H1 (cell line): Measurements from ENCODE around the gene ZNF654. TPM values are rescaled to one million over a fixed set of nuclear protein-coding genes. Genes with fewer than 3 reads are reported as not detected.

Experiments used
- CTCF ChIA-PET: fragments of 300-600 bp; sonication (Branson Sonifier 250); formaldehyde crosslinking; loops from one replicate; lab custom pipeline; 2021; ENCODE audit not compliant: partially characterized antibody; lab: Charles Lee
- POLR2A ChIA-PET: fragments of 300-600 bp; sonication (Branson Sonifier 250); formaldehyde crosslinking; loops from one replicate; lab custom pipeline; 2021; ENCODE audit warnings: inconsistent platforms; ENCODE audit not compliant: partially characterized antibody; lab: Charles Lee
- DNase-seq, 2 experiments: peaks; one replicate each; pipeline versions ENCODE4 v3.0.0 to v3.0.0-alpha.2; 2010 to 2022; ENCODE audit warnings: low spot score in 2 of 2, low read depth in 1 of 2, mixed read lengths in 1 of 2
- FAIRE-seq: peaks from 2 replicates; lab custom pipeline; 2011; peaks lifted over from hg19 to GRCh38; lab: Jason Lieb, UNC
- H2AFZ ChIP-seq: 2 replicates; pipeline ENCODE4 v1.8.1; 2012; ENCODE audit warnings: low read length, inconsistent platforms
- H2AK5ac ChIP-seq: 2 replicates; pipeline ENCODE4 v1.6.1; 2013; ENCODE audit warnings: low read depth, low read length
- H2BK120ac ChIP-seq: replicated peaks from 2 replicates; pipeline ENCODE3; 2013; ENCODE audit warnings: low read depth, low read length, inconsistent platforms
- H2BK12ac ChIP-seq: 2 replicates; pipeline ENCODE4 v1.6.1; 2013; ENCODE audit warnings: low read depth, low read length
- H2BK15ac ChIP-seq: 2 replicates; pipeline ENCODE4 v1.6.1; 2013; ENCODE audit warnings: low read length
- H2BK20ac ChIP-seq: 2 replicates; pipeline ENCODE4 v1.6.1; 2013; ENCODE audit warnings: low read length
- H2BK5ac ChIP-seq: 2 replicates; pipeline ENCODE4 v1.6.1; 2013; ENCODE audit warnings: low read depth, low read length
- H3K14ac ChIP-seq: 2 replicates; pipeline ENCODE4 v1.6.1; 2013; ENCODE audit warnings: inconsistent platforms; ENCODE audit not compliant: insufficient read length
- H3K18ac ChIP-seq: 2 replicates; pipeline ENCODE4 v1.6.1; 2013; ENCODE audit warnings: low read length; ENCODE audit errors: extremely low read depth
- H3K23ac ChIP-seq: 2 replicates; pipeline ENCODE4 v1.6.1; 2013; ENCODE audit warnings: inconsistent platforms; ENCODE audit not compliant: insufficient read length
- H3K23me2 ChIP-seq: 2 replicates; pipeline ENCODE4 v1.6.1; 2013; ENCODE audit warnings: low read depth, low read length
- H3K27ac ChIP-seq: 2 replicates; pipeline ENCODE4 v1.6.1; 2011; ENCODE audit warnings: low read depth, low read length, inconsistent platforms
- H3K27me3 ChIP-seq, 4 experiments: replicated peaks in 1 of 4; 1 replicate in 1 of 4; 2 replicates in 3 of 4; pipeline versions ENCODE4 v1.6.1 to v1.8.1; 2011 to 2013; ENCODE audit warnings: low read length in 3 of 4, mild to moderate bottlenecking in 3 of 4, inconsistent platforms in 2 of 4, mixed read lengths in 2 of 4, moderate library complexity in 1 of 4; ENCODE audit not compliant: control insufficient read depth in 3 of 4, insufficient read depth in 3 of 4; ENCODE audit errors: extremely low read depth in 1 of 4
- H3K36me3 ChIP-seq, 4 experiments: 2 replicates each; pipeline versions ENCODE4 v1.6.1 to v1.8.1; 2011 to 2013; ENCODE audit warnings: mild to moderate bottlenecking in 4 of 4, low read length in 3 of 4, moderate library complexity in 2 of 4, control low read depth in 1 of 4, inconsistent platforms in 1 of 4; ENCODE audit not compliant: insufficient read depth in 4 of 4, control insufficient read depth in 2 of 4
- H3K4ac ChIP-seq: replicated peaks from 2 replicates; pipeline ENCODE3; 2013; ENCODE audit warnings: low read length, low read depth, mixed read lengths, inconsistent platforms; ENCODE audit not compliant: insufficient read length
- H3K4me1 ChIP-seq, 4 experiments: replicated peaks in 1 of 4; 1 replicate in 1 of 4; 2 replicates in 3 of 4; pipeline versions ENCODE4 v1.6.1 to v1.8.1; 2011 to 2013; ENCODE audit warnings: low read length in 3 of 4, inconsistent platforms in 2 of 4, mixed read lengths in 1 of 4; ENCODE audit not compliant: insufficient read depth in 4 of 4, control insufficient read depth in 3 of 4
- H3K4me2 ChIP-seq, 2 experiments: 2 replicates each; pipeline versions ENCODE4 v1.6.1 to v1.8.1; 2011 to 2013; ENCODE audit warnings: low read depth in 2 of 2, low read length in 2 of 2, control low read depth in 1 of 2, inconsistent platforms in 1 of 2, mild to moderate bottlenecking in 1 of 2; ENCODE audit not compliant: insufficient read depth in 1 of 2
- H3K4me3 ChIP-seq, 4 experiments: fragments of 200-600, 300-600 bp in 1 of 4; sonication (generic), shearing (Covaris generic), sonication (Bioruptor Twin) in 1 of 4; 2 replicates each; pipeline versions ENCODE4 v1.5.1 to v1.8.1; 2011 to 2016; ENCODE audit warnings: low read length in 4 of 4, low read depth in 3 of 4, control low read depth in 2 of 4, inconsistent platforms in 2 of 4, mild to moderate bottlenecking in 2 of 4, mixed read lengths in 1 of 4, moderate library complexity in 1 of 4; ENCODE audit not compliant: insufficient read depth in 2 of 4; ENCODE audit errors: extremely low read depth in 1 of 4
- H3K56ac ChIP-seq: replicated peaks from 2 replicates; pipeline ENCODE3; 2013; ENCODE audit warnings: low read depth, mild to moderate bottlenecking, mixed read lengths, low read length, inconsistent platforms; ENCODE audit not compliant: insufficient read length
- H3K79me1 ChIP-seq: 2 replicates; pipeline ENCODE4 v1.6.1; 2013; ENCODE audit warnings: low read depth, low read length, control low read depth
- H3K79me2 ChIP-seq, 2 experiments: 2 replicates each; pipeline versions ENCODE4 v1.6.1 to v1.8.1; 2012 to 2013; ENCODE audit warnings: low read length in 2 of 2, mild to moderate bottlenecking in 2 of 2, inconsistent platforms in 1 of 2; ENCODE audit not compliant: insufficient read depth in 2 of 2, control insufficient read depth in 1 of 2
- H3K9ac ChIP-seq, 4 experiments: replicated peaks in 1 of 4; 1 replicate in 1 of 4; 2 replicates in 3 of 4; pipeline versions ENCODE4 v1.6.1 to v1.8.1; 2011 to 2013; ENCODE audit warnings: low read depth in 3 of 4, low read length in 3 of 4, control low read depth in 2 of 4, mild to moderate bottlenecking in 2 of 4, moderate library complexity in 2 of 4, inconsistent platforms in 1 of 4; ENCODE audit errors: extremely low read depth in 1 of 4
- H3K9me3 ChIP-seq, 2 experiments: 2 replicates each; pipeline versions ENCODE4 v1.6.1 to v1.8.1; 2012 to 2013; ENCODE audit warnings: mild to moderate bottlenecking in 2 of 2, moderate library complexity in 2 of 2, control low read depth in 1 of 2, inconsistent platforms in 1 of 2, low read depth in 1 of 2, low read length in 1 of 2, mixed read lengths in 1 of 2; ENCODE audit not compliant: insufficient read depth in 2 of 2
- H4K20me1 ChIP-seq, 2 experiments: replicated peaks in 1 of 2; 2 replicates each; pipeline versions ENCODE3 to v1.8.1; 2011 to 2013; ENCODE audit warnings: inconsistent platforms in 2 of 2, low read length in 2 of 2, mild to moderate bottlenecking in 1 of 2; ENCODE audit not compliant: insufficient read depth in 2 of 2, control insufficient read depth in 1 of 2
- H4K5ac ChIP-seq: 2 replicates; pipeline ENCODE4 v1.6.1; 2013; ENCODE audit warnings: low read length, low read depth, mixed read lengths, inconsistent platforms; ENCODE audit not compliant: insufficient read length
- H4K8ac ChIP-seq: 2 replicates; pipeline ENCODE4 v1.8.0; 2013; ENCODE audit warnings: mild to moderate bottlenecking, moderate library complexity, low read length, inconsistent platforms; ENCODE audit not compliant: insufficient read depth; ENCODE audit errors: extremely low read depth
- H4K91ac ChIP-seq: replicated peaks from 2 replicates; pipeline ENCODE3; 2013; ENCODE audit warnings: low read length, mixed read lengths, inconsistent platforms; ENCODE audit not compliant: insufficient read length
- CBX8 ChIP-seq: fragments of 300-800, 300-1000 bp; sonication (generic); IDR thresholded peaks from 2 replicates; pipeline ENCODE4 v1.7.1; 2016; ENCODE audit warnings: low read depth, low read length, borderline replicate concordance
- EGR1 ChIP-seq: IDR thresholded peaks from 2 replicates; pipeline ENCODE4 v1.6.1; 2011; ENCODE audit warnings: low read depth, low read length, borderline replicate concordance
- GTF2F1 ChIP-seq: IDR thresholded peaks from 2 replicates; pipeline ENCODE4 v1.6.1; 2012; ENCODE audit warnings: low read depth, low read length, improper control_type of control experiment, borderline replicate concordance
- JUN ChIP-seq: IDR thresholded peaks from 2 replicates; pipeline ENCODE4 v1.6.1; 2011; ENCODE audit warnings: low read depth, mild to moderate bottlenecking, improper control_type of control experiment, low read length
- RAD21 ChIP-seq, 2 experiments: IDR thresholded peaks in 1 of 2; conservative IDR thresholded peaks in 1 of 2; 2 replicates each; pipeline ENCODE4 v1.6.1; 2011; ENCODE audit warnings: low read depth in 2 of 2, low read length in 2 of 2, improper control_type of control experiment in 1 of 2, inconsistent platforms in 1 of 2, mild to moderate bottlenecking in 1 of 2, moderate library complexity in 1 of 2
- WGBS, 2 experiments: shearing (Covaris generic) in 1 of 2; methylation state at CpG; one replicate each; pipeline versions ENCODE4 v1.1.6 to v1.1.7; 2013 to 2015; ENCODE audit warnings: low lambda C conversion rate in 2 of 2, mixed read lengths in 2 of 2, inconsistent platforms in 1 of 2, low coverage in 1 of 2, missing lambda C conversion rate in 1 of 2; ENCODE audit not compliant: insufficient replicate concordance in 2 of 2, insufficient coverage in 1 of 2, insufficient read length in 1 of 2; ENCODE audit errors: extremely low coverage in 1 of 2, missing lambda C conversion rate in 1 of 2; 5-methylcytosine and 5-hydroxymethylcytosine counted together
- polyA plus RNA-seq, 7 experiments: library from polyadenylated mRNA; depleted of rRNA in 3 of 7; stranded (reverse) in 5 of 7; unstranded in 2 of 7; fragments of >200 nt in 5 of 7; fragments of 200-250 nt in 2 of 7; gene quantifications; 1 replicate in 5 of 7; 2 replicates in 1 of 7; 4 replicates in 1 of 7; pipeline versions ENCODE4 v1.2.1 to v1.2.3, GENCODE V29; 2011 to 2013; ENCODE audit warnings: missing spikeins in 2 of 7, mixed read lengths in 2 of 7
- total RNA-seq: library from RNA; stranded (reverse); fragmentation: NEBNext Ultra II Directional; extraction: Animal tissue kit (Norgen Biotek cat#: 25700); gene quantifications from 2 replicates; pipeline ENCODE4 v1.2.1, GENCODE V29; 2021
- TF ChIP-seq, protein P1 (sequence below): IDR thresholded peaks from 2 replicates; pipeline ENCODE4 v1.6.1; 2012; ENCODE audit warnings: inconsistent platforms
- TF ChIP-seq, protein P2 (sequence below), 3 experiments: IDR thresholded peaks; 1 replicate in 2 of 3; 2 replicates in 1 of 3; pipeline versions ENCODE4 v1.5.1 to v1.6.1; 2011; ENCODE audit warnings: low read length in 3 of 3, mild to moderate bottlenecking in 3 of 3, inconsistent platforms in 2 of 3, low read depth in 1 of 3, moderate library complexity in 1 of 3; ENCODE audit not compliant: insufficient read depth in 1 of 3; ENCODE audit errors: control extremely low read depth in 1 of 3

The ZNF654 gene
- total and polyA plus RNA-seq, 2 of the 8 experiments (the other 6 are each of a cell fraction or from before 2014, with no cell fraction given) = 0.47 to 5.3 TPM

GRCh38 chr3:88113311-88114162 is 54.5 kb downstream of the ZNF654 start:
- Histone ChIP-seq H2AFZ (no peak overlapping the region), H2BK5ac (no peak overlapping the region), H2BK15ac (no peak overlapping the region), H3K36me3 (no peaks in the 10 kb centered on the region; a peak in 1 of 8 replicates), H3K79me1 (no peaks in the 10 kb centered on the region), H3K4ac (no peak overlapping the region), H2BK120ac (no peak overlapping the region), H2BK20ac (no peak overlapping the region), H3K23me2 (peaks cover 2% of the 10 kb centered on the region; the same call in 1 of the 2 replicates), H3K27ac (no peak overlapping the region), H3K14ac (no peak overlapping the region), H3K4me2 (no peak overlapping the region), H3K9me3 (no peaks in the 10 kb centered on the region), H3K23ac (no peak overlapping the region), H4K91ac (no peak overlapping the region), H4K8ac (no peak overlapping the region), H3K79me2 (no peaks in the 10 kb centered on the region), H2BK12ac (no peak overlapping the region), H2AK5ac (no peak overlapping the region), H3K4me1 (no peaks in the 10 kb centered on the region), H3K18ac (no peak overlapping the region), H3K4me3 (no peak overlapping the region), H4K5ac (no peak overlapping the region), H3K27me3 (peaks cover 0 to 1% (median 0%) of the 10 kb centered on the region in 4 experiments; a peak in 1 of 7 replicates), H3K9ac (no peak overlapping the region), H3K56ac (no peak overlapping the region), H4K20me1 (peaks cover 2 to 4% of the 10 kb centered on the region in 2 experiments)
- 47% methylated on average over 5 of the region's 5 CpGs; no CpG with 5 or more reads in 1 of the 2 experiments for whole genome bisulfite sequencing, 2 experiments
- FAIRE-seq (peak; percentile 69), DNase-seq (peak; percentile 5 to 67)
- POLR2A ChIA-PET = interaction anchor here (0.7 to 1.0 kb wide), 2 partner anchors 35 to 134 kb away, joined by 3 to 5 read pairs; no protein-coding TSS in a partner anchor
- CTCF ChIA-PET = interaction anchor here (0.6 to 2.8 kb wide), 24 partner anchors 10 to 436 kb away, joined by 3 to 11 read pairs (median 4); partner anchors contain the start of genes C3orf38, CGGBP1 and ZNF654
- TF ChIP-seq CBX8 = no peak
- TF ChIP-seq EGR1 = no peak
- peak; percentile 67 to 71 for TF ChIP-seq RAD21 (IDR thresholded peaks at IDR 0.05 in 1 of 2, conservative IDR thresholded peaks at IDR 0.05 in 1 of 2; ENCODE audit: low read depth in 2 of 2, low read length in 2 of 2)
- TF ChIP-seq GTF2F1 = no peak
- no peak for TF ChIP-seq JUN
- TF ChIP-seq, protein P1, sequence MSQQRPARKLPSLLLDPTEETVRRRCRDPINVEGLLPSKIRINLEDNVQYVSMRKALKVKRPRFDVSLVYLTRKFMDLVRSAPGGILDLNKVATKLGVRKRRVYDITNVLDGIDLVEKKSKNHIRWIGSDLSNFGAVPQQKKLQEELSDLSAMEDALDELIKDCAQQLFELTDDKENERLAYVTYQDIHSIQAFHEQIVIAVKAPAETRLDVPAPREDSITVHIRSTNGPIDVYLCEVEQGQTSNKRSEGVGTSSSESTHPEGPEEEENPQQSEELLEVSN = no peak
- TF ChIP-seq, protein P2, sequence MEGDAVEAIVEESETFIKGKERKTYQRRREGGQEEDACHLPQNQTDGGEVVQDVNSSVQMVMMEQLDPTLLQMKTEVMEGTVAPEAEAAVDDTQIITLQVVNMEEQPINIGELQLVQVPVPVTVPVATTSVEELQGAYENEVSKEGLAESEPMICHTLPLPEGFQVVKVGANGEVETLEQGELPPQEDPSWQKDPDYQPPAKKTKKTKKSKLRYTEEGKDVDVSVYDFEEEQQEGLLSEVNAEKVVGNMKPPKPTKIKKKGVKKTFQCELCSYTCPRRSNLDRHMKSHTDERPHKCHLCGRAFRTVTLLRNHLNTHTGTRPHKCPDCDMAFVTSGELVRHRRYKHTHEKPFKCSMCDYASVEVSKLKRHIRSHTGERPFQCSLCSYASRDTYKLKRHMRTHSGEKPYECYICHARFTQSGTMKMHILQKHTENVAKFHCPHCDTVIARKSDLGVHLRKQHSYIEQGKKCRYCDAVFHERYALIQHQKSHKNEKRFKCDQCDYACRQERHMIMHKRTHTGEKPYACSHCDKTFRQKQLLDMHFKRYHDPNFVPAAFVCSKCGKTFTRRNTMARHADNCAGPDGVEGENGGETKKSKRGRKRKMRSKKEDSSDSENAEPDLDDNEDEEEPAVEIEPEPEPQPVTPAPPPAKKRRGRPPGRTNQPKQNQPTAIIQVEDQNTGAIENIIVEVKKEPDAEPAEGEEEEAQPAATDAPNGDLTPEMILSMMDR (IDR thresholded peaks at IDR 0.05; ENCODE audit: control extremely low read depth in 1 of 3, insufficient read depth in 1 of 3, low read depth in 1 of 3, low read length in 3 of 3) = peak in 2 of 3 experiments; percentile 48 to 66; a peak in 2 of 4 replicates
